Activated T-cell treated with anti-CD3 and anti-CD28 coated beads for 1 hour (primary cell): ENCODE results near the gene KRTAP5-9.
"Not testable (repeated sequence)": the region's sequence is repeated elsewhere in the genome, so short reads cannot be mapped to it uniquely, and the experiment has no call there.

Experiments
- DNase-seq: peaks from one replicate; pipeline ENCODE4 v3.0.0-alpha.2; 2020; ENCODE audit warnings: low read depth

Gene KRTAP5-9

GRCh38 chr11:71588314-71588713 lies 40.1 kb downstream of the KRTAP5-9 start:
- DNase-seq, result not testable (repeated sequence)

GRCh38 chr11:71588822-71589545 lies 40.8 kb downstream of the KRTAP5-9 start:
- DNase-seq, result peak; percentile 12

- DNase-seq, result not testable (repeated sequence)
These were observed 41.3 kb downstream of the KRTAP5-9 start for GRCh38 chr11:71589546-71589920.
